K562 (cell line): ENCODE measurements around the gene SGPP2. TPM values are rescaled to one million over a fixed set of nuclear protein-coding genes. Genes with fewer than 3 reads are reported as not detected.

Experiments used
- ATAC-seq: fragments of 200-7000 bp; cut with Tn5 transposase; 3 replicates; pipeline ENCODE4 v1.9.1; 2020; ENCODE audit warnings: moderate library complexity
- BruUV-seq: library from RNA; stranded (reverse); fragments of 400-500 nt; replicated peaks from 2 replicates; lab custom pipeline; 2021; lab: Mats Ljungman, UMichigan
- CTCF ChIA-PET: fragments of 300-600 bp; formaldehyde crosslinking; extraction: SDS; loops from one replicate; lab custom pipeline; 2021; ENCODE audit warnings: low intra/inter-chr PET ratio; lab: Yijun Ruan, JAX
- POLR2A ChIA-PET: fragments of 300-600, 350-650 bp; sonication (Branson Sonifier 250); formaldehyde crosslinking; extraction: SDS; loops from one replicate; lab custom pipeline; 2021; ENCODE audit warnings: antibody characterized with exemption, inconsistent platforms; lab: Yijun Ruan, JAX
- DNase-seq, 4 experiments: peaks; one replicate each; pipeline versions ENCODE4 v3.0.0 to v3.0.0-alpha.2; 2011 to 2018; ENCODE audit warnings: low spot score in 3 of 4, mixed read lengths in 3 of 4; ENCODE audit errors: extremely low read depth in 1 of 4
- FAIRE-seq: peaks from 2 replicates; lab custom pipeline; 2011; peaks lifted over from hg19 to GRCh38; lab: Jason Lieb, UNC
- H2AFZ ChIP-seq: 2 replicates; pipeline ENCODE4 v1.6.0; 2011; ENCODE audit warnings: low read depth, low read length, control low read depth, inconsistent platforms
- H3K27ac ChIP-seq: fragments of 200-600 bp; 3 replicates; pipeline ENCODE4 v1.8.0; 2011; ENCODE audit warnings: low read depth, mild to moderate bottlenecking, control low read depth, inconsistent platforms, low read length, moderate library complexity, mixed read lengths; ENCODE audit errors: extremely low read depth
- H3K27me3 ChIP-seq, 2 experiments: fragments of 300-600 bp in 1 of 2; 2 replicates in 1 of 2; 3 replicates in 1 of 2; pipeline versions ENCODE4 v1.6.0 to v1.8.0; 2011; ENCODE audit warnings: inconsistent platforms in 2 of 2, low read length in 2 of 2, mild to moderate bottlenecking in 1 of 2, mixed read lengths in 1 of 2, moderate library complexity in 1 of 2; ENCODE audit not compliant: control insufficient read depth in 2 of 2, insufficient read depth in 2 of 2
- H3K36me3 ChIP-seq: fragments of 300-600 bp; 3 replicates; pipeline ENCODE4 v1.8.0; 2011; ENCODE audit warnings: mild to moderate bottlenecking, low read length, inconsistent platforms; ENCODE audit not compliant: control insufficient read depth, insufficient read depth
- H3K4me1 ChIP-seq, 2 experiments: fragments of 200-600 bp in 1 of 2; replicated peaks in 1 of 2; 2 replicates in 1 of 2; 3 replicates in 1 of 2; pipeline versions ENCODE4 v1.5.1 to v1.8.0; 2011; ENCODE audit warnings: inconsistent platforms in 2 of 2, low read length in 2 of 2, mild to moderate bottlenecking in 1 of 2, mixed read lengths in 1 of 2, moderate library complexity in 1 of 2; ENCODE audit not compliant: control insufficient read depth in 2 of 2, insufficient read depth in 2 of 2
- H3K4me2 ChIP-seq: 2 replicates; pipeline ENCODE4 v1.6.1; 2011; ENCODE audit warnings: low read length, control low read depth, inconsistent platforms, mixed read lengths; ENCODE audit not compliant: insufficient read depth
- H3K4me3 ChIP-seq: fragments of 200-600 bp; sonication (generic), shearing (Covaris generic); 2 replicates; pipeline ENCODE4 v1.5.1; 2016; ENCODE audit warnings: control low read depth, inconsistent platforms
- H3K79me2 ChIP-seq: fragments of 200-600 bp; 3 replicates; pipeline ENCODE4 v1.8.0; 2011; ENCODE audit warnings: low read length, inconsistent platforms; ENCODE audit not compliant: control insufficient read depth, insufficient read depth
- H3K9ac ChIP-seq, 2 experiments: 2 replicates each; pipeline versions ENCODE4 v1.6.0 to v1.6.1; 2011; ENCODE audit warnings: low read depth in 2 of 2, low read length in 2 of 2, control low read depth in 1 of 2, inconsistent platforms in 1 of 2, mild to moderate bottlenecking in 1 of 2, mixed read lengths in 1 of 2; ENCODE audit not compliant: insufficient read depth in 1 of 2
- H3K9me1 ChIP-seq: one replicate; pipeline ENCODE4 v1.6.0; 2011; ENCODE audit warnings: inconsistent platforms, mild to moderate bottlenecking, low read length, moderate library complexity; ENCODE audit not compliant: control insufficient read depth, insufficient read depth
- H3K9me3 ChIP-seq: replicated peaks from 2 replicates; pipeline ENCODE4 v1.5.1; 2011; ENCODE audit warnings: low read depth, low read length, inconsistent platforms; ENCODE audit not compliant: control insufficient read depth, insufficient read depth
- H4K20me1 ChIP-seq: replicated peaks from 2 replicates; pipeline ENCODE4 v1.6.1; 2011; ENCODE audit warnings: low read length, inconsistent platforms, mixed read lengths; ENCODE audit not compliant: control insufficient read depth, insufficient read depth
- BMI1 ChIP-seq: fragments of 150-350 bp; IDR thresholded peaks from 2 replicates; pipeline ENCODE4 v1.6.1; 2014; ENCODE audit warnings: low read length
- E4F1 ChIP-seq: fragments of 250-450 bp; sonication (Bioruptor Pico); IDR thresholded peaks from 2 replicates; pipeline ENCODE4 v1.5.0; 2021; ENCODE audit warnings: mild to moderate bottlenecking, borderline replicate concordance
- ETV5 ChIP-seq: sonication (generic); formaldehyde crosslinking; IDR thresholded peaks from 2 replicates; pipeline ENCODE4 v1.4.0; 2020; ENCODE audit warnings: low read depth, mild to moderate bottlenecking, missing genetic modification reagents
- HDGF ChIP-seq: fragments of 450-650 bp; IDR thresholded peaks from 2 replicates; pipeline ENCODE4 v1.6.1; 2016
- MAZ ChIP-seq, 2 experiments: fragments of 450-650 bp in 1 of 2; sonication (generic) in 1 of 2; formaldehyde crosslinking; IDR thresholded peaks in 1 of 2; conservative IDR thresholded peaks in 1 of 2; 2 replicates each; pipeline versions ENCODE4 v1.4.0 to v1.5.0; 2020; ENCODE audit warnings: mild to moderate bottlenecking in 1 of 2, missing genetic modification reagents in 1 of 2
- MCM5 ChIP-seq: fragments of 450-650 bp; IDR thresholded peaks from 2 replicates; pipeline ENCODE4 v1.6.1; 2016; ENCODE audit warnings: low read depth
- PHF21A ChIP-seq: fragments of 450-650 bp; IDR thresholded peaks from 2 replicates; pipeline ENCODE4 v1.6.1; 2017; ENCODE audit warnings: low read depth, borderline replicate concordance
- RAD21 ChIP-seq, 2 experiments: fragments of 250-450 bp in 1 of 2; fragments of 450-650 bp in 1 of 2; sonication (Bioruptor Pico) in 1 of 2; formaldehyde crosslinking in 1 of 2; IDR thresholded peaks in 1 of 2; conservative IDR thresholded peaks in 1 of 2; 2 replicates each; pipeline versions ENCODE4 v1.4.0 to v1.8.0; 2020 to 2022; ENCODE audit warnings: mild to moderate bottlenecking in 2 of 2, moderate library complexity in 1 of 2
- SMC3 ChIP-seq: conservative IDR thresholded peaks from 2 replicates; pipeline ENCODE4 v1.6.1; 2011; ENCODE audit warnings: low read depth, low read length, improper control_type of control experiment; ENCODE audit not compliant: insufficient read depth
- ZNF224 ChIP-seq: sonication (generic); formaldehyde crosslinking; IDR thresholded peaks from 2 replicates; pipeline ENCODE4 v1.8.0; 2022; ENCODE audit warnings: mild to moderate bottlenecking, missing genetic modification reagents
- ZNF324 ChIP-seq: fragments of 250-450 bp; sonication (Bioruptor Pico); IDR thresholded peaks from 2 replicates; pipeline ENCODE4 v1.4.0; 2020; ENCODE audit warnings: mild to moderate bottlenecking
- WGBS: fragments of 100-300 bp; shearing (Covaris generic); methylation state at CpG from one replicate; pipeline ENCODE4 v1.1.6; 2016; ENCODE audit warnings: low coverage, mixed read lengths; ENCODE audit not compliant: insufficient coverage; ENCODE audit errors: missing lambda C conversion rate; 5-methylcytosine and 5-hydroxymethylcytosine counted together
- in situ Hi-C: fragments of 300-500 bp; cut with MboI; formaldehyde crosslinking; loops from 4 replicates; pipeline ENCODE4 v1.15.0; 2018; ENCODE audit warnings: inconsistent platforms, mixed read lengths
- intact Hi-C: fragments of 100-400 bp; cut with micrococcal nuclease; formaldehyde crosslinking; loops from 2 replicates; pipeline ENCODE4 v1.14.2; 2022
- polyA plus RNA-seq, 8 experiments: library from polyadenylated mRNA; depleted of rRNA in 4 of 8; stranded (reverse) in 5 of 8; unstranded in 3 of 8; fragments of >200 nt; fragmentation: Nextera tagmentation in 2 of 8; fragmentation: Illumina TruSeq in 1 of 8; extraction: Ambion mirVana in 2 of 8; extraction: Trizol in 1 of 8; gene quantifications; 2 replicates each; pipeline versions ENCODE4 v1.2.1 to v1.2.3, GENCODE V29; 2011 to 2014; ENCODE audit warnings: inconsistent platforms in 1 of 8, missing spikeins in 1 of 8
- total RNA-seq, 7 experiments: library from RNA; depleted of rRNA in 6 of 7; stranded (reverse); fragments of >200 nt in 6 of 7; fragmentation: Illumina TruSeq in 2 of 7; extraction: Trizol in 2 of 7; gene quantifications; 2 replicates each; pipeline versions ENCODE4 v1.2.1 to v1.2.3, GENCODE V29; 2011 to 2021; ENCODE audit warnings: low replicate concordance in 1 of 7

Gene SGPP2
- total and polyA plus RNA-seq, 9 of the 15 experiments (the other 6 are each of a cell fraction or from before 2014, with no cell fraction given), result 0.01 to 0.04 TPM; not detected in 7

- TF ChIP-seq E4F1 (CRISPR knock-in tag) (no peak), RAD21 (CRISPR knock-in tag; conservative IDR thresholded peaks at IDR 0.05 in 1 of 2, IDR thresholded peaks at IDR 0.05 in 1 of 2) (peak; percentile 43 to 61; a peak in 3 of 4 replicates), BMI1 (no peak)
- TF ChIP-seq, all 486 proteins: peak for 5
These were observed 137.7 kb downstream of the SGPP2 start (continued) for GRCh38 chr2:222561817-222562645.

- WGBS, result 76% methylated on average over 10 of the region's 11 CpGs
These were observed 138.9 kb downstream of the SGPP2 start for GRCh38 chr2:222563106-222563718.

More at GRCh38 chr2:222563106-222563718, 138.9 kb downstream of the SGPP2 start:
- H3K79me2 ChIP-seq, result no peaks in the 10 kb centered on the region
- no peak overlapping the region for H3K9ac ChIP-seq
- no peaks in the 10 kb centered on the region for H4K20me1 ChIP-seq
- CTCF ChIA-PET, result no interaction called here
- in situ Hi-C loops, result loop anchor here (25.0 kb wide), 1 partner anchor 251 kb away; a partner anchor contains a TSS
- H3K4me3 ChIP-seq, result no peak overlapping the region
- TF ChIP-seq MCM5 (no peak), PHF21A (no peak), SMC3 (no peak), MAZ (CRISPR knock-in tag; conservative IDR thresholded peaks at IDR 0.05 in 1 of 2, IDR thresholded peaks at IDR 0.05 in 1 of 2) (no peak), ETV5 (no peak), HDGF (no peak), ZNF324 (CRISPR knock-in tag) (no peak), ZNF224 (CRISPR knock-in tag) (no peak)
- TF ChIP-seq, all 486 proteins: peak for 0
- DNase-seq (no peak), FAIRE-seq (no peak), ATAC-seq (no peak)
- no TSS peak for BruUV-seq
- intact Hi-C loops, result loop anchor here (2.0 kb wide), 1 partner anchor 244 kb away; no protein-coding TSS in a partner anchor
- Histone ChIP-seq H2AFZ (no peak overlapping the region), H3K9me3 (no peaks in the 10 kb centered on the region), H3K36me3 (peaks cover 19% of the 10 kb centered on the region; the same call in 2 of the 3 replicates), H3K4me1 (no peaks in the 10 kb centered on the region), H3K27ac (no peak overlapping the region), H3K4me2 (no peak overlapping the region), H3K9me1 (no peaks in the 10 kb centered on the region), H3K27me3 (no peaks in the 10 kb centered on the region)
- POLR2A ChIA-PET, result no interaction called here
